ENCODE measurements around the gene ZEB2.
A peak's percentile ranks its signal among the peaks of the same experiment; 100 is the strongest.

Gene ZEB2

DNA sequence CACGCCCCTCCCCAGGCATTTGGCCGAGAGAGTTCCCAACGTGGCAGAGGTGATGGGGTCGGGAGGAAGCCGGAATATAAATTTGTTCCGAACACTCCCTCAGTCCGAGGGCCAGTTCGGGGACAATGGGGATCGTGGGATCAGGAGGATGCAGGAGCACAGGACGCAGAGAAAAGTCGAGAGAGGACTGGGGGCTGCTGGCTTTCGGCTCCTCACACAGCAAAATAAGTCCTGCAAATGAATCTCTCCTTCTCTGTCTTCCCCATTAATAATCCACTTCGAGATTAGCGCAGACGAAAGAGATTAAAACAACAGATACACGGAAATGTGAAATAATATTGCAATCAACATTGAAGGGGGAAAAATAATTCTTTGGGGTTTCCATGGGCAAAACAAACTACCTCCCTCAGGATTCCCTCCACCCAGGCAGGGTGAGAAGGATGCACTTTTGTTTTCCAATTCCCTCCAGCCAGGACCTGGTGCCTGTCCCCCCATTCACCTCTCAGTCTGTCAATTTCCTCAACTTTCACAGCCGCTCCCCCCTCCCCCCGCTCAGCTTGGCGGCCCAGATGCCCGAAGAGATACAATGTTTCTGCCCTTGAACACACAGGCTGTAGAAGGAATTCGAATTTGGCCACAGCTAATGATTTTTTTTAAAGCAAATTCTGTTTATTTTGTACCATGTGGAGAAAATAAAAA, 3.1 kb upstream of the ZEB2 start:
- no peaks in the 10 kb centered on the region for H3K9me2 ChIP-seq (replicated peaks; ENCODE audit: control insufficient read depth, low read length)
- no peak overlapping the region for H3K27ac ChIP-seq (ENCODE audit: low read depth, low read length)
- H3K36me3 ChIP-seq (ENCODE audit: control insufficient read depth, low read length) = no peaks in the 10 kb centered on the region
- H3K4me2 ChIP-seq (ENCODE audit: low read length) = peak overlapping the region; percentile 93
- H3K27me3 ChIP-seq (ENCODE audit: control insufficient read depth, low read length) = peaks cover 5% of the 10 kb centered on the region; the same call in 1 of the 2 replicates
- peak overlapping the region; percentile 76 for H3K4me3 ChIP-seq (ENCODE audit: low read length)
- peaks cover 30% of the 10 kb centered on the region for H3F3A ChIP-seq (ENCODE audit: control insufficient read depth, insufficient read depth)
- no peaks in the 10 kb centered on the region for H3K9me3 ChIP-seq (ENCODE audit: control insufficient read depth, insufficient read depth, low read length)
- no peaks in the 10 kb centered on the region for H4K20me1 ChIP-seq (ENCODE audit: control insufficient read depth, insufficient read depth, low read depth, low read length)
- H3K79me2 ChIP-seq (ENCODE audit: control insufficient read depth, low read length) = peaks cover 15% of the 10 kb centered on the region
- peaks cover 51% of the 10 kb centered on the region for H3K4me1 ChIP-seq (ENCODE audit: control insufficient read depth, low read length)
- no peak for TF ChIP-seq EZH2phosphoT487 (IDR thresholded peaks at IDR 0.05; ENCODE audit: borderline replicate concordance, low read length)
- TF ChIP-seq, protein P1, sequence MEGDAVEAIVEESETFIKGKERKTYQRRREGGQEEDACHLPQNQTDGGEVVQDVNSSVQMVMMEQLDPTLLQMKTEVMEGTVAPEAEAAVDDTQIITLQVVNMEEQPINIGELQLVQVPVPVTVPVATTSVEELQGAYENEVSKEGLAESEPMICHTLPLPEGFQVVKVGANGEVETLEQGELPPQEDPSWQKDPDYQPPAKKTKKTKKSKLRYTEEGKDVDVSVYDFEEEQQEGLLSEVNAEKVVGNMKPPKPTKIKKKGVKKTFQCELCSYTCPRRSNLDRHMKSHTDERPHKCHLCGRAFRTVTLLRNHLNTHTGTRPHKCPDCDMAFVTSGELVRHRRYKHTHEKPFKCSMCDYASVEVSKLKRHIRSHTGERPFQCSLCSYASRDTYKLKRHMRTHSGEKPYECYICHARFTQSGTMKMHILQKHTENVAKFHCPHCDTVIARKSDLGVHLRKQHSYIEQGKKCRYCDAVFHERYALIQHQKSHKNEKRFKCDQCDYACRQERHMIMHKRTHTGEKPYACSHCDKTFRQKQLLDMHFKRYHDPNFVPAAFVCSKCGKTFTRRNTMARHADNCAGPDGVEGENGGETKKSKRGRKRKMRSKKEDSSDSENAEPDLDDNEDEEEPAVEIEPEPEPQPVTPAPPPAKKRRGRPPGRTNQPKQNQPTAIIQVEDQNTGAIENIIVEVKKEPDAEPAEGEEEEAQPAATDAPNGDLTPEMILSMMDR (IDR thresholded peaks at IDR 0.05; ENCODE audit: low read depth, low read length, poor library complexity, severe bottlenecking) = no peak

DNA sequence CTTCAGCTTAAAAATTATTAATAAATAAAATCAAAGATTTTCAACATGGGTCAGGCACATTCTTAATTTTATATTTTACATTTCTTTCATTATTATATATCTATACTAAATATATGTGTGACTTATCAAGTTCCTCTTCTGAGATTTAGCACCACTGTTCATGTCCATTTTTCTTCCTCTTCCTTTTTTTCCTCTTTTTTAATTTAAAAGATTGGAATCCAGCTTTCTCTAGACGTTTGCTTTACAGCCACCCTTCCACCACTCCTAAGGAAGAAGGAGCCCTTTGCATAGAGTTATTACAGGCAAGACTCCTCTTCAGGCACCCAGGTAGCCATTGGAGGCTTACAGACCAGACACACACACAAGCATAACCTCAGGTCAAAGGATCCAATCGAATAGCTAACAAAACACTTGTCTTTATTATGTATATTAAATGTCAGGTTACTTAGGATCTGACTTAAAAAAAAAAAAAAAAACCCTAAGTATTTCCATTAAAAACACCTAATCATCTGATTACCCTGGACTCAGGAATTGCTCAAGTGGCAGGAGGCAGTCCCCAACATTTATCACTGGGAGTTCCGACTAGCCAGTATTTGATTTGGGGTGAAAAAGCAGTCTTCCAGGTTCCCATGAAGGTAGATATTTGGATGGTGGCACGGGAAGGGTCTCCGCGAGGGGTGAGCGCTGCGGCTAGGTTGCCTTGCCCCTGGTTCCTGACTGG, 2.4 kb upstream of the ZEB2 start:
- peak overlapping the region; percentile 76 for H3K4me3 ChIP-seq (ENCODE audit: low read length)
- TF ChIP-seq EZH2phosphoT487 (IDR thresholded peaks at IDR 0.05; ENCODE audit: borderline replicate concordance, low read length) = no peak
- TF ChIP-seq, protein P1 (IDR thresholded peaks at IDR 0.05; ENCODE audit: low read depth, low read length, poor library complexity, severe bottlenecking) = no peak
- H3K79me2 ChIP-seq (ENCODE audit: control insufficient read depth, low read length) = peaks cover 17% of the 10 kb centered on the region
- no peaks in the 10 kb centered on the region for H3K9me3 ChIP-seq (ENCODE audit: control insufficient read depth, insufficient read depth, low read length)
- no peak overlapping the region for H3K27ac ChIP-seq (ENCODE audit: low read depth, low read length)
- H3K9me2 ChIP-seq (replicated peaks; ENCODE audit: control insufficient read depth, low read length) = no peaks in the 10 kb centered on the region
- H3K4me2 ChIP-seq (ENCODE audit: low read length) = peak overlapping the region; percentile 93
- no peaks in the 10 kb centered on the region for H3K36me3 ChIP-seq (ENCODE audit: control insufficient read depth, low read length)
- H4K20me1 ChIP-seq (ENCODE audit: control insufficient read depth, insufficient read depth, low read depth, low read length) = no peaks in the 10 kb centered on the region
- H3F3A ChIP-seq (ENCODE audit: control insufficient read depth, insufficient read depth) = peaks cover 30% of the 10 kb centered on the region
- peaks cover 51% of the 10 kb centered on the region for H3K4me1 ChIP-seq (ENCODE audit: control insufficient read depth, low read length)
- peaks cover 5% of the 10 kb centered on the region; the same call in 1 of the 2 replicates for H3K27me3 ChIP-seq (ENCODE audit: control insufficient read depth, low read length)

DNA sequence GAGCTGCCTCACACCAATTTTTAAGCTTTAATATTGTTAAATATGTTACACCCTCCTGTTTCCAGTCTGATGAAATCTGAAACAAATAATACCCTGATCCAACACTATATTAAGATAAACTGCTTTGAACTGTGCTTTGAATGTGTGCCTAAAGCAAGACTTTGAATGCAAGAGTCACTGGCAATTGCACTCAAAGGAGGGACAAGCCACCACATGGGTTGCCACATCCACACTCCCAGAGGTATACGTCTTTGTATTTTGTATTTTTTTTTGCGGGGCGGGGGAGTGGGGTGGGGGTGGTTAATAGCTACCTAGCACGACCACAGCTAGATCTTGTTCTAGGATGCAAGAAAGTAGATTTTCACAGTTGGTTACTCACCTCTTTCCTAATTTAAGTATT, 1.8 kb upstream of the ZEB2 start:
- no peak overlapping the region for H3K27ac ChIP-seq (ENCODE audit: low read depth, low read length)
- peak overlapping the region; percentile 88 for H3K4me2 ChIP-seq (ENCODE audit: low read length)
- no peak overlapping the region for H3K4me3 ChIP-seq (ENCODE audit: low read length)
- peaks cover 5% of the 10 kb centered on the region; the same call in 1 of the 2 replicates for H3K27me3 ChIP-seq (ENCODE audit: control insufficient read depth, low read length)
- H3K36me3 ChIP-seq (ENCODE audit: control insufficient read depth, low read length) = no peaks in the 10 kb centered on the region
- H3K9me2 ChIP-seq (replicated peaks; ENCODE audit: control insufficient read depth, low read length) = no peaks in the 10 kb centered on the region
- TF ChIP-seq, protein P1 (IDR thresholded peaks at IDR 0.05; ENCODE audit: low read depth, low read length, poor library complexity, severe bottlenecking) = no peak
- TF ChIP-seq EZH2phosphoT487 (IDR thresholded peaks at IDR 0.05; ENCODE audit: borderline replicate concordance, low read length) = no peak
- peaks cover 17% of the 10 kb centered on the region for H3K79me2 ChIP-seq (ENCODE audit: control insufficient read depth, low read length)
- H3K9me3 ChIP-seq (ENCODE audit: control insufficient read depth, insufficient read depth, low read length) = no peaks in the 10 kb centered on the region
- H4K20me1 ChIP-seq (ENCODE audit: control insufficient read depth, insufficient read depth, low read depth, low read length) = no peaks in the 10 kb centered on the region
- peaks cover 30% of the 10 kb centered on the region for H3F3A ChIP-seq (ENCODE audit: control insufficient read depth, insufficient read depth)
- H3K4me1 ChIP-seq (ENCODE audit: control insufficient read depth, low read length) = peaks cover 51% of the 10 kb centered on the region
